ENCODE results near the gene SHC2.

The SHC2 gene

GRCh38 chr19:460877-461720 is at the start of gene SHC2:
Gene SHC2 (minus strand): TSS chr19:461033. CDS start chr19:460996, 37 bp downstream.
- no peak for DNase-seq

GRCh38 chr19:508204-509150 is 47.6 kb upstream of the SHC2 start:
- no peak for DNase-seq

- peak; percentile 74 to 98 for DNase-seq
These were observed 46.7 kb upstream of the SHC2 start, which contains the start of gene TPGS1 for GRCh38 chr19:507286-508203. Gene TPGS1 (plus strand): TSS chr19:507497. CDS start chr19:507507, 10 bp downstream.

GRCh38 chr19:506404-507285 is 45.8 kb upstream of the SHC2 start:
- peak; percentile 88 to 98 for DNase-seq

- DNase-seq, result no peak
These were observed 43.8 kb upstream of the SHC2 start for GRCh38 chr19:504616-505015.

GRCh38 chr19:501646-502045 is 40.8 kb upstream of the SHC2 start:
- DNase-seq, result no peak

- no peak for DNase-seq
These were observed 38.3 kb upstream of the SHC2 start for GRCh38 chr19:498977-499623.

- DNase-seq, result no peak
These were observed 37.7 kb upstream of the SHC2 start for GRCh38 chr19:498511-498891.

- DNase-seq, result no peak
These were observed 37.2 kb upstream of the SHC2 start for GRCh38 chr19:497869-498510.

GRCh38 chr19:497491-497868 is 36.6 kb upstream of the SHC2 start:
- no peak for DNase-seq

GRCh38 chr19:496986-497385 is 36.2 kb upstream of the SHC2 start:
- no peak for DNase-seq

GRCh38 chr19:496112-496665 is 35.4 kb upstream of the SHC2 start, which contains the start of gene MADCAM1:
Gene MADCAM1 (plus strand): TSS chr19:496486. CDS start chr19:496500, 14 bp downstream.
- DNase-seq, result no peak

- DNase-seq, result no peak
These were observed 34.7 kb upstream of the SHC2 start for GRCh38 chr19:495402-496111.

- DNase-seq, result no peak
These were observed 34.2 kb upstream of the SHC2 start for GRCh38 chr19:495081-495401.

GRCh38 chr19:494171-495080 is 33.6 kb upstream of the SHC2 start:
- no peak for DNase-seq

GRCh38 chr19:493391-494170 is 32.7 kb upstream of the SHC2 start:
- DNase-seq, result no peak

- DNase-seq, result no peak
These were observed 31.3 kb upstream of the SHC2 start for GRCh38 chr19:492091-492531.
